CD4-positive, alpha-beta T cell (primary cell): Measurements from ENCODE around the gene HMCN2. TPM values are rescaled to one million over a fixed set of nuclear protein-coding genes. Genes with fewer than 3 reads are reported as not detected.

Experiments
- ATAC-seq: fragments of 200-7000 bp; cut with Tn5 transposase; one replicate; pipeline ENCODE4 v1.10.0; 2022; ENCODE audit warnings: mild to moderate bottlenecking; ENCODE audit not compliant: poor library complexity
- CTCF ChIA-PET: fragments of 350-600 bp; sonication (Branson Sonifier 250); formaldehyde crosslinking; loops from one replicate; lab custom pipeline; 2021; ENCODE audit warnings: antibody characterized with exemption, inconsistent platforms; lab: Charles Lee
- POLR2A ChIA-PET: fragments of 350-600 bp; sonication (Branson Sonifier 250); formaldehyde crosslinking; loops from one replicate; lab custom pipeline; 2021; ENCODE audit warnings: antibody characterized with exemption, inconsistent platforms; lab: Charles Lee
- DNase-seq, 14 experiments: peaks; one replicate each; pipeline ENCODE4 v3.0.0-alpha.2; 2013 to 2020; ENCODE audit warnings: mixed read lengths in 2 of 14
- H3K27ac ChIP-seq, 2 donors: one replicate each; pipeline versions ENCODE4 v1.5.1 to v1.7.0; 2013; ENCODE audit warnings: low read length in 2 of 2, low read depth in 1 of 2, mild to moderate bottlenecking in 1 of 2
- H3K27me3 ChIP-seq, 2 experiments: 1 replicate in 1 of 2; 2 replicates in 1 of 2; pipeline versions ENCODE4 v1.6.1 to v1.7.0; 2013; ENCODE audit warnings: low read length in 2 of 2, control low read depth in 1 of 2, mild to moderate bottlenecking in 1 of 2, moderate library complexity in 1 of 2; ENCODE audit not compliant: insufficient read depth in 2 of 2, control insufficient read depth in 1 of 2
- H3K36me3 ChIP-seq: one replicate; pipeline ENCODE4 v1.6.1; 2013; ENCODE audit warnings: low read length, control low read depth; ENCODE audit not compliant: insufficient read depth
- H3K4me1 ChIP-seq: one replicate; pipeline ENCODE4 v1.6.1; 2013; ENCODE audit warnings: low read length, control low read depth; ENCODE audit not compliant: insufficient read depth
- H3K4me3 ChIP-seq: one replicate; pipeline ENCODE4 v1.5.1; 2013; ENCODE audit warnings: mild to moderate bottlenecking, low read length, moderate library complexity
- H3K9me3 ChIP-seq, 2 experiments: 1 replicate in 1 of 2; 2 replicates in 1 of 2; pipeline versions ENCODE4 v1.6.1 to v1.7.0; 2013; ENCODE audit warnings: low read length in 2 of 2, mild to moderate bottlenecking in 2 of 2, control low read depth in 1 of 2, moderate library complexity in 1 of 2; ENCODE audit not compliant: control insufficient read depth in 1 of 2, insufficient read depth in 1 of 2
- H3K27ac Mint-ChIP-seq: one replicate; pipeline ENCODE4 v1.8.0; 2020; ENCODE audit warnings: mixed read lengths
- H3K27me3 Mint-ChIP-seq: one replicate; pipeline ENCODE4 v1.8.0; 2021; ENCODE audit warnings: mixed read lengths
- H3K36me3 Mint-ChIP-seq: one replicate; pipeline ENCODE4 v1.8.0; 2021; ENCODE audit warnings: low read depth, mixed read lengths
- H3K4me1 Mint-ChIP-seq: one replicate; pipeline ENCODE4 v1.8.0; 2021; ENCODE audit warnings: low read depth, mixed read lengths
- H3K4me3 Mint-ChIP-seq: one replicate; pipeline ENCODE4 v1.8.0; 2020; ENCODE audit warnings: mild to moderate bottlenecking, mixed read lengths
- H3K9me3 Mint-ChIP-seq: one replicate; pipeline ENCODE4 v1.8.0; 2020; ENCODE audit warnings: mixed read lengths
- intact Hi-C, 2 experiments: fragments of 100-400 bp; cut with DNase I in 1 of 2; cut with micrococcal nuclease in 1 of 2; formaldehyde crosslinking; loops; one replicate each; pipeline versions ENCODE4 v1.15.1 to v1.9.0; 2023 to 2025; cut with DNase I, micrococcal nuclease
- total RNA-seq, 174 experiments: library from RNA in 2 of 174; stranded (reverse) in 2 of 174; gene quantifications; one replicate each; pipeline ENCODE4 v1.2.3 and lab custom pipeline; 2021 to 2026
- TF ChIP-seq, protein P1 (sequence below): fragments of 200-600 bp; IDR thresholded peaks from one replicate; pipeline ENCODE4 v1.8.0; 2022; ENCODE audit warnings: antibody characterized with exemption, mild to moderate bottlenecking

The HMCN2 gene
- total RNA-seq, 2 experiments from 2014 or later = not detected

DNA sequence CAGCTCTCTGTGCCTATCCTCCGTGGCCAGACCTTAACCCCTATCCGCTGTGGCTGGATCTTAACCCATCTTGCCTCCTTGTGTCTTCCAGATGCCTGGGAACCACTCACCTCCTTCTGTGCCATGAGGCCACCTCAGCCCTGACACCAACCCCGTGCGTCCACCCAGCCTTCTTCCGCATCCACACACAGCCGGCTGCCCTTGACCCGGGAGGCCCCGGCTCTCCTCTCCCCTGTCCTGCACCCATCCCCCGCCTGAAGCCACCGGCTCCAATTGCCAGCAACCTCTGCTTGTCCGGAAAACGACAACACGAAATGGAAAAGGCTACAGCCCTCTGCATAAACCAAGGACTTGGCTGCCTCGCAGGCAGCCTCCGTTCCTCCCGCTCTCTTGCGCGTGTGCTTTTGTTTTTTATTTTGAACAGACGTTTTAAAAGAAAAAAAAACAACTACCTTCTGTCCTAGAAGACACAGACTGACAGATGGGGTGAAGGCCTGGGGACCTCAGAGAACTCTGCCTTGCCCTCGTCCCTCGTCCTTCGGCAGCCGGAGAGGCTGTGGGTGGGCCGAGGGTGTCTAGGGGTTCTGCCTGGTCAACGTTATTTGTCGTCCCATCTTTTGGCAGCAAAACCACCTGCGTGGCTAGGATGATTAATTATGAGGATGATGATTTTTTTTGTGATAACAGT lies 32.5 kb upstream of the HMCN2 start:
- Histone ChIP-seq H3K9me3 (peaks cover 2 to 3% of the 10 kb centered on the region in 2 experiments), H3K4me1 (peaks cover 15% of the 10 kb centered on the region), H3K27ac (no peak overlapping the region), H3K27me3 (no peaks in the 10 kb centered on the region), H3K36me3 (no peaks in the 10 kb centered on the region), H3K4me3 (no peak overlapping the region)
- ChIA-PET CTCF (no interaction called here), POLR2A (no interaction called here)
- TF ChIP-seq, protein P1, sequence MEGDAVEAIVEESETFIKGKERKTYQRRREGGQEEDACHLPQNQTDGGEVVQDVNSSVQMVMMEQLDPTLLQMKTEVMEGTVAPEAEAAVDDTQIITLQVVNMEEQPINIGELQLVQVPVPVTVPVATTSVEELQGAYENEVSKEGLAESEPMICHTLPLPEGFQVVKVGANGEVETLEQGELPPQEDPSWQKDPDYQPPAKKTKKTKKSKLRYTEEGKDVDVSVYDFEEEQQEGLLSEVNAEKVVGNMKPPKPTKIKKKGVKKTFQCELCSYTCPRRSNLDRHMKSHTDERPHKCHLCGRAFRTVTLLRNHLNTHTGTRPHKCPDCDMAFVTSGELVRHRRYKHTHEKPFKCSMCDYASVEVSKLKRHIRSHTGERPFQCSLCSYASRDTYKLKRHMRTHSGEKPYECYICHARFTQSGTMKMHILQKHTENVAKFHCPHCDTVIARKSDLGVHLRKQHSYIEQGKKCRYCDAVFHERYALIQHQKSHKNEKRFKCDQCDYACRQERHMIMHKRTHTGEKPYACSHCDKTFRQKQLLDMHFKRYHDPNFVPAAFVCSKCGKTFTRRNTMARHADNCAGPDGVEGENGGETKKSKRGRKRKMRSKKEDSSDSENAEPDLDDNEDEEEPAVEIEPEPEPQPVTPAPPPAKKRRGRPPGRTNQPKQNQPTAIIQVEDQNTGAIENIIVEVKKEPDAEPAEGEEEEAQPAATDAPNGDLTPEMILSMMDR = no peak
- ATAC-seq (no peak), DNase-seq (no peak)
- no peaks in the 10 kb centered on the region for H3K36me3 Mint-ChIP-seq
- H3K27ac Mint-ChIP-seq = no peak overlapping the region
- H3K4me3 Mint-ChIP-seq = no peak overlapping the region
- peaks cover 5% of the 10 kb centered on the region for H3K4me1 Mint-ChIP-seq
- intact Hi-C loops = loop anchor here (10.0 kb wide), 2 partner anchors 348 to 1098 kb away; no protein-coding TSS in a partner anchor
- H3K9me3 Mint-ChIP-seq = no peaks in the 10 kb centered on the region
- no peaks in the 10 kb centered on the region for H3K27me3 Mint-ChIP-seq

DNA sequence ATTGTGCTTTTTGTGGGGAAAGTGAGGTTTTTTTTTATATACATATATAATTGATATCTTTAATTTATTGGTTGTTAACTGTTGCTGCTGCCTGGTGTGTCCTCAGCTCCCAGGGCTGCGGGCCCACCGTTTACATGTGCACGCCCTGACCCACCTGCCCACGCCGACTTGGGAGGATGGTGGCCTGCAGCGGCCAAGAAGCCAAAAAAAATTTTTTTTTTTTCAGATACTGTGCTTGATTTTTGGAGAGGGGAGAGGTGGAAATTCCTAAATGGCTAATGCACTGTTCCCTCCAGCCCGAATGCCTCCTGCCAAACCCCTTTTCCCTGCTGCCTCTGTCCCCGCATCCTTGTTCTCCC lies 32.0 kb upstream of the HMCN2 start:
- no peak for DNase-seq
- Histone ChIP-seq H3K36me3 (no peaks in the 10 kb centered on the region), H3K4me1 (peaks cover 15% of the 10 kb centered on the region), H3K4me3 (no peak overlapping the region), H3K9me3 (no peaks in the 10 kb centered on the region), H3K27ac (no peak overlapping the region), H3K27me3 (no peaks in the 10 kb centered on the region)
- no peaks in the 10 kb centered on the region for H3K27me3 Mint-ChIP-seq
- intact Hi-C loops = loop anchor here (10.0 kb wide), 2 partner anchors 349 to 1099 kb away; no protein-coding TSS in a partner anchor
- no peaks in the 10 kb centered on the region for H3K9me3 Mint-ChIP-seq
- no peaks in the 10 kb centered on the region for H3K36me3 Mint-ChIP-seq
- no peak overlapping the region for H3K4me3 Mint-ChIP-seq
- no peak for ATAC-seq
- H3K4me1 Mint-ChIP-seq = peaks cover 5% of the 10 kb centered on the region
- ChIA-PET CTCF (no interaction called here), POLR2A (no interaction called here)
- TF ChIP-seq, protein P1 = no peak
- H3K27ac Mint-ChIP-seq = no peak overlapping the region

DNA sequence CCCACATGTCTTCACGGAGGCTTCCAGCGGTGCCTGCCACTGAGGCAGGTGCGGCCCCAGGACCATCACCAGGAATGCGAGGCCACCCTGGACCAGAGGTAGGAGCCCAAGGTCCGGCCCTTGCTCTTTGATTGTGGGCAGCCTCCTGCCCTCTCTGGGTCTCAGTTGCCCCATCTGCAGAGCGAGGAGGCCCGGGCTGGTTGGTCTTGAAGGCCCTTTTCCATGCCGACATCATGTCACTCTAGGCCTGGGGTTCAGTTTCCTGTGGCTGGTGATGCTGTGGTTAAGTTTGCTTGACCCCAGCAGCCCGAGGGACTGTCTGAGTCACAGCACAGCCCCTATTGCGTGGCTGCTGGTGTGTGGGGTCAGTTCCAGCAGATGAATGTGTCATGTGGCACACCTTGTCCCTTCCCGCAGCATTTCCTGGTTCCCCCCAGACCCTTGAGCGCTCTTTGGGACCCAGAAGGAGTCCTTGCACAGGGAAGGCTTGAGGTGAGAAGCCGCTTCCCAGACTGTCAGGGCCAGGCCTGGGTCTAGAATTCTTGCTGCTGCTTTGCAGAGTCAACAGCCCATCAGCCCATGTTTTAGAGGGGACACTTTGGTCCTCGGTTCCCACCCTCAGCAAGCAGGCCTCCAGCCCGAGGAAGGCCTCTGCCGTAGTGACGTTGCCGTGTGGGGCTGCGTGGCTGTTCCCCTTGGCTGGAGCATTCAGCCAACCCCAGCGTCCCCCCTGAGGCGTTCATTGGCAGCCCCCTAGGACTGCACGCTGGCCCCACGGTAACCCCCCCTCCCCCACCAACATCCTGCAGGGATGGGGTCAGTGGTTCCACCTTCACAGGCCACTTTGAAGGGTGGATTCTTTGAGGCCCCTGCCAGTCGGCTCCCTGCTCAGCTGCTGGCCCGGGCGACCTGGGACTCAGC lies 31.0 kb upstream of the HMCN2 start:
- Mint-ChIP-seq H3K4me3 (no peak overlapping the region), H3K4me1 (peaks cover 7% of the 10 kb centered on the region), H3K9me3 (no peaks in the 10 kb centered on the region), H3K27ac (no peak overlapping the region), H3K27me3 (no peaks in the 10 kb centered on the region), H3K36me3 (no peaks in the 10 kb centered on the region)
- intact Hi-C loops = loop anchor here (5.0 to 10.0 kb wide), 3 partner anchors 107 to 1100 kb away; no protein-coding TSS in a partner anchor
- CTCF ChIA-PET = no interaction called here
- no peak for ATAC-seq
- no peak overlapping the region for H3K4me3 ChIP-seq
- DNase-seq = no peak
- no peaks in the 10 kb centered on the region for H3K36me3 ChIP-seq
- no peaks in the 10 kb centered on the region for H3K9me3 ChIP-seq
- no peak overlapping the region for H3K27ac ChIP-seq
- H3K4me1 ChIP-seq = peaks cover 16% of the 10 kb centered on the region
- TF ChIP-seq, protein P1 = no peak
- no peaks in the 10 kb centered on the region for H3K27me3 ChIP-seq
- POLR2A ChIA-PET = no interaction called here
